SKM-1 (cell line): ENCODE data around the gene MACROD2.

Source experiments
- DNase-seq: peaks from one replicate; lab custom pipeline; 2025; ENCODE audit not compliant: unreplicated experiment; lab: John Stamatoyannopoulos, UW

Gene MACROD2

DNA sequence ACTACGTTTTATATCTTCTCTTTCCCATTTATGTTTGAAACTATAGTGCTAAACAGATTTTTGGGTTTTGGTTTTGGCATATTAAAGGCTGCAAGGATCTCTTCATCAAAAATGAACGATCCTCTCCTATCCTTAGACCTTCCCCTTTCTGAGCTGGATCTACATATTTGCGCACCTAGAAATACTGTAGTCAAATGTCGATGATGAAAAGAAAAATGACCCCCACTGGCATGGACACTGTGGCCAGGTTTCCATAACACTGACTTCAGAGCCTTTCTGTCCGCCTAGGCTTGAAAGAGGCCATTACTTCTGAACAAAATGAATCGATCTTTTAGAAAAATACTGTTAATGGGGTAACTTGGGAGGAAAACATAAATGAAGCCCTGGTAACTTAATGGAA, 336.3 kb downstream of the MACROD2 start:
- no peak for DNase-seq

GRCh38 chr20:14332866-14333265, 337.6 kb downstream of the MACROD2 start:
- no peak for DNase-seq

DNA sequence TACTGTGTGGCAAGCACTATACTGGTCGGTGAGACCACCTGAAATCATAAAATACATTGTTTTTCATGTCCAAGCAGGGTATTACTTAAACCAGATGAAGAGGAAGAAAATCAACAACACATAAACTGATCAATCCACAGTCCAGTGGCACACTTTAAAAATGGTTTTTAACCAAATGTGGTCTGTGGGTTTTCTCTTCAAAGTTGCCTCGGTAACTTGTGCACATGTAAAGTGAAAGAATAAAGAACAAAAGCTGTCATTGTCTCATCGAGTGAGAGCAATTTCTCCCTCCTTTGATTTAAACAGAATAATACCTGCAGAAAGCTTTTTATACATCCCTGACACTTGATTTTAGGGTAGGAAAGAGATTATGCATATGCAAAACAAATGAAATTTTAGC, 338.4 kb downstream of the MACROD2 start:
- DNase-seq: no peak

DNA sequence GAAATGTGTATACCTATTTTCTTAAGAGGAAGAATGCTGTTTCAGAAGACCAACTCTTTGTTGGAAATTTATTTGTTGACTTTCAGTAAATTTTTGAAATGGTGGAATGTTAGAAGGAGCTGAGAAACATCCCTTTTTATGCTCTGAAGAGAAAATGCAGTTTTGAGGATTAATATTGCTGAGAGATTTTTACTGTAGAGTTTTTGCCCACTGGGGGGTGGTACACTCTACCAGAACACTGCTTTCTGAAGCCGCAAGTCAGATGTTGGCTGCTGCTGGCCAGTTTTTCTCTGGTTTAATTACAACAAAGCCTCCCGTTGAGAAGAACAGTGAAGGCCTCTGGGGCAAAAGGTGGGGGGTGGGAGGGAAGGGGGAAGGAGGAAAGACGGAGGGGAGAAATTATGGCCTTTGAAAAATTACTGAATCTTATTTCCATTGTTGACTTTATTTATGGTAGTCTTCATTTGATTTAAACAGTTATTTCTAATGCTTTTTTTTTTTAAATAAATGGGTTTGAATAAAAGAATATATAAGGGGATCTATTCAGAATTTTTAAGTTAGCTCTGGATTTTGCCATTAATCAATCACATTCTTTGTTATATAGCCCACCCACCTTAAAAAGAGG, 339.1 kb downstream of the MACROD2 start:
- DNase-seq: no peak

DNA sequence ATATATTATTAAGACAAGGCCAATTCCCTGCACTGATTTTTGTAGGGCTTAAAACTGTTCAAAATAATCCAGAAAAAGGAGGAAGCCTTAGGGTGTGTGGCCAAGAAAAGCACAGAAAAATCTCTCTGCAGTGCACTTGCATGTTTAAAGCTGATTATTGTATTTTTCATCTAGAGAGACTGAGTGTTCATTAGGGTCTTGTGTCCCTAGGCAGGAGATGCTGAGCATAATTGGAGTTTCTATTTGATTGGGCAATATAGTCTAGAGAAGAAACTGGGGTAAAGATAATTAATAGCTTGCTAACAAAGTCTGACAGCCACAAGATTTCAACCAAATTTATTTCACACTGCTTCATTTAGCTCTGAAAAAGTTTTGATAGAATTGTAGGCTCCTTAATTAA, 339.7 kb downstream of the MACROD2 start:
- DNase-seq: no peak

GRCh38 chr20:14336686-14337085, 341.4 kb downstream of the MACROD2 start:
- no peak for DNase-seq

GRCh38 chr20:14337400-14338171, 342.3 kb downstream of the MACROD2 start, which contains the start of gene FLRT3:
Gene FLRT3 (minus strand): TSS chr20:14337612. CDS start chr20:14327506, 10,106 bp downstream.
- peak; percentile 32 for DNase-seq

DNA sequence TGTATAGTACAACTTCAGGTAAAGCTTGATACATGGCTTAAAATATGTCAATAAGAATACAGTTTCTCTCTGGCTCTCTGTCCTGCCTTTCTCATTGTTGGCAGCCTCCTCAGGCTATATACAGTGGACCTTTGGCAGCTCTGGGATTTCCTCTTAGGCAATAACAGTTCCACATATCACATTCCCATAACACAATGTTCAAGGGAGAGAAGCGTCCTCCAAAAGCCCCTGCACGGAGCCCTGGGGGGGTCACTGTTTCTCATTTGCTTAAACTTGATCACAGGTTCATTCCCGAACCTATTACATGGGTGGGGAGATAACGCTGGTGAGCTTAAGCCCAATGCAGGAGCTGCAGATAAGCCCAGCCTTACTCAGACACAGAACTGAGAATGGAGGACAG, 346.5 kb downstream of the MACROD2 start:
- DNase-seq: no peak

DNA sequence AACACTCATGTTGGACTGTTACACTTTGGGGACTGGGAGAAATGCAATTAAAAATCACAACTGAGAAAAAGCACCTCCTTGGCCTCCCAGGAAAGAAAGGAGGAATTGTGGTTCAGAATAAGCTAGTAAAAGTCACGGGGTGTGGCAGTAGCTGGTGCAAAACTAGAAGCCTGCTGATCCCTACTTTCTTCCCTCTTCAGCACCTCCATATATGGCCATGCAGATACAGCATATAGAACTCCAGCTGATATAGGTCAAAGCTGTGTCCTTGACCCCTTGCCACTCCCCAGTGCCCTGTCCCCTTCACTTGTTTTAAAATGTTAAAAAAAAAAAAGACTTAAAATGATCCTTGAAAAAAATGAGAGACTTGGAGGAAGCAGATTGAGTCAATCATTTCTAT, 347.6 kb downstream of the MACROD2 start:
- no peak for DNase-seq

GRCh38 chr20:14343491-14344065, 348.3 kb downstream of the MACROD2 start:
- no peak for DNase-seq

DNA sequence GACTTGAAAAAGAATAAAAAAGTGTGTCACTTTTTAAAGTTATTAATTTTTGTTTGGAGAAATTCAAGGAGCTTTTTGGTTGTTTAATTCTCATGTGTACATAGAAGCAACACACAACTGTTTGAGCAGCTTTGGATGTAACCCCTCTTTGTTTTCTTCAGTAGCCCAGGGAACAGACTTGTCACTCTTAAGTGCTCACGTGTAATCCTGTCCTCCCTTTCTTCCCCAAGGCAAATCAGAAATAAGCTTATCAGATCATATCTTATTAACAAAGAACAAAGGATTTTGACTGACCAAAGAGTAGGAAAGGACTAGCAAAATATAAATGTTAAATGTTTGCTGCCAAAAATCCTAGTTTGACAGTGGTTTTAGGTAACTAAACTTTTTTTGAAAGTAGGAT, 349.4 kb downstream of the MACROD2 start:
- no peak for DNase-seq

- no peak for DNase-seq
Observed at GRCh38 chr20:14355791-14356190, 360.5 kb downstream of the MACROD2 start.

GRCh38 chr20:14360416-14360815, 365.1 kb downstream of the MACROD2 start:
- no peak for DNase-seq

DNA sequence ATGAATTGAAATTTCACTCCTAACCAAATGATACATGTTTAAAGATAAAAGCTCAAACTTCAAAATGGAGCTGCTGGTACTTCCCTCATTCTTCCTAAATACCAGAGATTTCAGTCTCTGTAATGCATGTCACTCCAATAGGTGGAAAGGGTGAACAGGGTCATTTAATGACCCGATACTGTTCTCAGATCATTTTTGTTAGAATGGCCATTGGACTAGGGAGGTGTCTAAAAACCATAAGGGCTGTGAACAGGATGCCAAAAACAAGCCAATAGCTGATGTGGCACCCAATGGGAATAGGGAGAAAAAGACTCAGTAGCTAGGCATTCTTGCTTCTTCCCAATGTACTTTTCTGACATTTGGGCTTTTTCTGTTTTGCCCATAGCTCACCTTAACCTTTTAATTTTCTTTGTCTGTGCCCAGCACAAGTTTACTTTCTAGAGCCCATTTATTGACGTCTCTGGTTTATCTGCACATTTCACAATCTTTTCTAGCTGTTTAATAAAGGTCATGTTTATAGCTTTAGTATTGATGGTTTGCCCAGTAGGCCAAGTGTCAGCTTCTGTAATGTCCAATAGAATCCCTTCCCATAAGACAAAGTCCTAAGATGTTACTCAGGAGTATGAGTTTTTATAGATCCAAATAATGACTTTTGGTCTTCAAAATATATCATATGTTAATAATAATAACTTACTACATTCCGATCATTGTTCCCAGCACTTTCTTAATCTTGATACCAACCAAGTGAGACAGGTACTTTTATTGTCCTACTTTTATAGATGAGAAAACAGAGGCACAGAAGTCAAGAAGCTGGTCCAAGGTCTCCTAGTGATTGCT, 366.4 kb downstream of the MACROD2 start:
- no peak for DNase-seq

DNA sequence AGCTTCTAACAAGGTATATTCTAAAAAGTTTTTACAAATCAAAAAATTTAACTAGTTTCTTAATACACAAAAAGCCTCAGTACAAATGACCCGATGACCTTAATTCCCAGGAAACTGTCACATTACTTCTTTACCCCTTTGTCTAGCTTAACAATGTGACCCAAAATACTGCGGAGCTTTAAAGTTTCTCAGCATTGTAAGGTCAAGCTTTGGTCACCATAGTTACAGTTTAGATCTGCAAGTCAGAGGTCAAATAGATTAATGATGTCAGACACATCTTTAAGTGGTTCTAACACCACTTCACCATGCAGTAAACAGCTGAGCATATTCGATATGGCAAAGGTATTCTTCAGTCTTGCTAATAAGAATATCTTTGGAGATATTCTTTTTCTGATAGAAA, 378.9 kb downstream of the MACROD2 start:
- no peak for DNase-seq

- no peak for DNase-seq
Observed at GRCh38 chr20:14375416-14375985, 380.2 kb downstream of the MACROD2 start.

- DNase-seq: no peak
Observed at GRCh38 chr20:14378326-14378725, 383.0 kb downstream of the MACROD2 start.

- no peak for DNase-seq
Observed at GRCh38 chr20:14383335-14383734, 388.0 kb downstream of the MACROD2 start.

GRCh38 chr20:14384416-14385175, 389.3 kb downstream of the MACROD2 start:
- no peak for DNase-seq

GRCh38 chr20:14385176-14385740, 389.9 kb downstream of the MACROD2 start:
- no peak for DNase-seq
